HG03432 (cell line): Measurements from ENCODE around the gene KATNAL1.
"Not testable (repeated sequence)": the region's sequence is repeated elsewhere in the genome, so short reads cannot be mapped to it uniquely, and the experiment has no call there.

ENCODE experiments used
- ATAC-seq: cut with Tn5 transposase; IDR thresholded peaks from one replicate; pipeline ENCODE4 v1.9.1; 2021; ENCODE audit warnings: mild to moderate bottlenecking, moderate library complexity; ENCODE audit not compliant: unreplicated experiment

KATNAL1 gene

DNA sequence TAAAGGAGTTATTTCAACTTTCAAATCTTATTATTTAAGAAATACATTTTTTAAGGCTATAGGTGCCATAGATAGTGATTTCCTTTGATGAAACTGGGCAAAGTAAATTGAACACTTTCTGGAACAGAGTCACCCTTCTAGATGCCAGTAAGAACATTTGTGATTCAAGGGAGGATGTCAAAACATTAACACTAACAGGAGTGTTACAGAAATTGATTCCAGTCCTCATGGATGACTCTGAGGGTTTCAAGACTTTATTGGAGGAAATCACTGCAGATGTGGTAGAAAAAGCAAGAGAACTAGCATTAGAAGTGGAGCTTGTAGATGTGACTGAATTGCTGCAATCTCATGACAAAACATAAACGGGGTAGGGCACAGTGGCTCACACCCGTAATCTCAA, 12.2 kb downstream of the KATNAL1 start:
- no peak for ATAC-seq

GRCh38 chr13:30294004-30294403, 13.3 kb downstream of the KATNAL1 start:
- no peak for ATAC-seq

- no peak for ATAC-seq
Measured at GRCh38 chr13:30292325-30292724, 15.0 kb downstream of the KATNAL1 start.

- no peak for ATAC-seq
Measured at GRCh38 chr13:30290812-30291436, 16.4 kb downstream of the KATNAL1 start.

- no peak for ATAC-seq
Measured at GRCh38 chr13:30289533-30289932, 17.8 kb downstream of the KATNAL1 start.

- ATAC-seq: not testable (repeated sequence)
Measured at GRCh38 chr13:30286059-30286458, 21.3 kb downstream of the KATNAL1 start.

DNA sequence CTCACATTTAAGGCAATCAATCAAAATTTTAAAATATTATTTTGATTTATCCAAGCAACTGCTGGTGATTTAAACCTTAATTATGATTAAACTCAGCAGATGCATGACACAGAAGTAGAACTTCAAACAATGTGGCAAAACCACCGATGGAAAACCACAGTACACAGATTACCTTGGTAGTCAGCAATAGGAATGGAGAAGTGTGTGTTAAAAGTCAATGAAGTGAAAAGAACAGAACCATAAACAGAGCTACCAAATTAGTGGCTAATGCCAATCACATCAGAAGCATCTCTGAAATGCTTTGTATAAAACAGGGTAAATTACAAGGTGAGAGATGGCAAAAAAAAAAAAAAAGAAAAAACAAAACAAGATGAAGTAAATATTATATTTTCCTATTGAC, 31.2 kb downstream of the KATNAL1 start:
- ATAC-seq: no peak

DNA sequence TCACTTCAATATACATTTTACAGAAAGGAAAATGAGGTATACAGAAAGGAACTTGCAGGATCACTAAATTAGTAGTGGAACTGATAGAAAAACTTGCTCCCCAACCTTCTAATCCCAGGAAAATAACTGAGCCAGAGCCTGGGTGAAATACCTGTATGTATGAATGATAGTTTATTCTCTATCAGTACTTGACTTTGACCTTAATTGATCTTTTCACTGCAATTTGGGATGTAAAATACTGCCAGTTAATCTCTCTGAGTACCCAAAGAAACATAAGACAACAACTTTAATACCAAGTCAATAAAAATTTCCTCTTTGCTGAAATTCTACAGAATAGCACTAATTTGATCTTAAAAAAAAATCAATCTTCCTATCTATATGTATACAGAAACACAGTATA, 33.3 kb downstream of the KATNAL1 start:
- ATAC-seq: no peak

DNA sequence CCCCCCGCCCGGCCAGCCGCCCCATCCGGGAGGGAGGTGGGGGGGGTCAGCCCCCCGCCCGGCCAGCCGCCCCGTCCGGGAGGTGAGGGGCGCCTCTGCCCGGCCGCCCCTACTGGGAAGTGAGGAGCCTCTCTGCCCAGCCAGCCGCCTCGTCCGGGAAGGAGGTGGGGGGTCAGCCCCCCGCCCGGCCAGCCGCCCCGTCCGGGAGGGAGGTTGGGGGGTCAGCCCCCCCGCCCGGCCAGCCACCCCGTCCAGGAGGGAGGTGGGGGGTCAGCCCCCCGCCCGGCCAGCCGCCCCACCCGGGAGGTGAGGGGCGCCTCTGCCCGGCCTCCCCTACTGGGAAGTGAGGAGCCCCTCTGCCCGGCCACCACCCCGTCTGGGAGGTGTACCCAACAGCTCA, 37.3 kb downstream of the KATNAL1 start:
- not testable (repeated sequence) for ATAC-seq

GRCh38 chr13:30268673-30269072, 38.7 kb downstream of the KATNAL1 start:
- ATAC-seq: no peak

DNA sequence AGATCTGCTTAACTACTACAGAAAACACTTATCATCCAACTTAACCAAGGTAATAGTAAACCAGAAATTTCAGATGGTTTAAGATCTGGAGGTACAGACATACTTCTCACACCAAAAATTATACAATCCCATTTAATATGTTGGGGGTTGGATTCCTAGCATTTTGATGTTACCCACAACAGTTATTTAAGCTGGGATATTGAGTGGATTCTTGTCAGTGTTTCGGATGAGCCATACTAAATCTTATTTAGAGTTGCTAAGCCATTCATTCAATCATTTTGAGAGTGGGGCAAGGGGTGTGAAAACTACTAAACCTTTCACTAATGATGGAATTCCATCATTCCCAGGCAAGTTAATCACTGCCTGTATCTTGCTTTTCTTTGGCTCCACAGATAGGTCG, 40.6 kb downstream of the KATNAL1 start:
- no peak for ATAC-seq

GRCh38 chr13:30259149-30259733, 48.1 kb downstream of the KATNAL1 start:
- not testable (repeated sequence) for ATAC-seq

DNA sequence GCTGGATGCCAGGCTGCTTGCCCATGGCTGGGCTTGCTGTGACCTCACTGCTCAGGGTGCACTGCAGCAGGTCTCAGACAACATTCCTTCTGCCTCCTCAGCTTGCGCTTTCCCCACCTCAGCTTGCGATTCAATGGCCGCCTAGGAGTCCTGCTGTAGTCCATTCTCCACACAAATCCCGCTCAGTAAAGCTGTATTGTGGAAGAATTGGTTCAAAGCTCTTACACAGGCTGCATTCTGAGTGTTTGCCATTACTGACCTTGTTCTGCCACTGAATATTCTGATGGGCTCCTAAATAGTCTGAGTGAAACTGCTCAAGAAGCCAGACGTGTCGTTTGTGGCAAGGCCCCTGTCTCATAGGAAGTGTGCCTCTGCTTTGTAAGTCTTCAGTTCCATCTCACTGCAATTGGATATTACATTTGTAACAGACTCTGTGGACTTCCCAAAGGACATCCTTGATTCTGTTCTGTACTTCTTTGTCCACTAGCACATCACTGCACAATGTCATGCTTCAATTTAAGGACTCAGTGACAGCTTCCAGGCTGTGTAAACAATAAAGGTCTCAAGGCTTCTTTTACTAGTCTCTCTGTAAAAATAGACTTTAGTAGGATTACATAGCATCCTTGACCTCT, 49.8 kb downstream of the KATNAL1 start:
- ATAC-seq: peak; percentile 49

GRCh38 chr13:30256713-30257467, 50.5 kb downstream of the KATNAL1 start:
- ATAC-seq: no peak

DNA sequence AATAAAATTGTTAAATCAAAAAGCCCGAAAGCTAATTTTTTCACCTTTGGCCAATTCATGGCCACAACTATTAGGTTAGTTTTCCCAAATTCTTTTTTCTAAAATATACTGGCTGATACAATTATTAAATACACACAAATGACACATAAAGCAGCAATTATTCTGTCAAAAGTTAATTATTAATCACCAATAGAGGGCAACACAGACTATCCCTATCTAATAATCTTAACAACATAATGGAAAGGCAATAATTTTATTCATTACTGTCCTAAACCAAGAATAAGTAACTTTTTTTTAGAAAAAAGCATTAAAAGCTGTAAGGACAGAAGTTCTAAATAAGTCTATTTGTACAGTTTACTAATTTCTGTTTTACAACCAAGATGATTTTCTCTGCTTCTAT, 51.7 kb downstream of the KATNAL1 start:
- ATAC-seq: no peak

DNA sequence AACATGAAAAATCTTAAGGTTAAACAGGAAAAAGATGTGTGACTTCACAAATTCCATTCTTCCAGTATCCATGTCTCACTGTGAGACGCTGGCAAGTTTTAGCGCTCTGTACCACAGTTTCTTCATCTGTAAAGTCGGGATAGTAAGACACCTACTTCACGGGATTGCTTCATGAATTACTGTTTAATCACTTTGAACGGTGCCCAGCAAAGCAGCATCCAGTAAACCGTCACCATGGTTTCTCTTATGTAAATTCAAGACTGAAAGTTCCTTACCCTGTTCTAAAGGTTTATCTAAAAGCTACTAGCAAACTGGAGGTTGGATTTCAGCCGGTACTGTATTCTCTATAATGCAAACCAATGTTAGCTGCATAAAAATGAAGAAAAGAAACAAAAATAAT, 53.5 kb downstream of the KATNAL1 start:
- ATAC-seq: no peak

DNA sequence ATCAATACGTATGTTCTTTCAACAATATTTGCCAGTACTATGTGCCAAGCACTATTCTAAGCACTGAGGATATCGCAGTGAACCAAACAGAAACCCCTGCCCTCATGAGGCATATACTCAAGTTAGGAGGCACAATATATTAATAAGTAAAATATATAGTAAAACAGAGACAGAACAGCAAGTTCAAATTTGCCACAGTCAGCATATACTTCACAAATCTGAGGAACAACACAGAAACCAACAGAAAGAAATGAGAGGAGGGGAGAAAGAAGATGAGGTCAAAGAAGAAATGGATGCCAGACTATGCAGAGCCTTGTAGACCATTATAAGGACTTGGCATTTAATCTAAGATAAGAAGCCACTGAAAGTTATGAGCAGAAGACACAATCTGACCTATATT, 59.9 kb downstream of the KATNAL1 start:
- no peak for ATAC-seq

DNA sequence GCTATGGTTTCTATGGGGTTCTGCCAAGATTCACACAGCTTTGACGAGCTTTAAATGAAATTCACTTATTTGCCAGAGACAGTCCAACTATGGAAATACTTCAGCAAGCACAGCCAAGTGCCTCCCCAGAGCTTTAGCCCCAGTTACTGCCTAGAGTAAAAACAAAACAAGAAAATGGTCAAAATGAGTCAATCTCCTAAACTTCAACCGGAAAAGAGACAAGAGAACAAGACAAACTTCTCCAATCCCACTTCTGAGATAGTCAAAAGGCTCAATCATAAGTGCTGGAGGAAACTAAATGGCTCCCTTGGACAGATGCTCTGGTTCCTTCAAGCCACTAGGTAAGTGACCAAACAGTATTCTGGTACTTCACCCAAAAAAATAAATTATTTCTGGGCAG, 65.8 kb downstream of the KATNAL1 start:
- ATAC-seq: peak; percentile 88

- peak; percentile 56 for ATAC-seq
Measured at GRCh38 chr13:30240608-30241007, 66.7 kb downstream of the KATNAL1 start.

DNA sequence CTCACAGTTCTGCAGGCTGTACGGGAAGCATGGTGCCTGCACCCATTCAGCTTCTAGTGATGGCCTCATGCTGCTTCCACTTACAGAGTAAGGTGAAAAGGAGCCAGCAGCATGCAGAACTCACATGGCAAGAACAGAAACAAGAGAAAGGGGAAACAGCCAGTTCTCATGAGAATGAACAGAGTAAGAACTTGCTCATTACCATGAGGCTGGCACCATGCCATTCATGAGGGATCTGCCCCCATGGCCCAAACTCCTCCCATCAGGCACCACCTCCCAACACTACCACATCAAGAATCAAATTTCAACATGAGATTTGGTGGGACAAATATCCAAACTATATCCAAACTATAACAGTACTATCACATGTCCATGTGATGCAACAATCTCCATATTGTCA, 72.1 kb downstream of the KATNAL1 start:
- no peak for ATAC-seq

- ATAC-seq: no peak
Measured at GRCh38 chr13:30234619-30235162, 72.7 kb downstream of the KATNAL1 start.

- no peak for ATAC-seq
Measured at GRCh38 chr13:30224732-30225131, 82.6 kb downstream of the KATNAL1 start.
